HCT116 (cell line): Measurements from ENCODE around the gene CDK5RAP2. TPM values are rescaled to one million over a fixed set of nuclear protein-coding genes. Genes with fewer than 3 reads are reported as not detected.

Experiments used
- ATAC-seq: fragments of 200-7000 bp; cut with Tn5 transposase; 2 replicates; pipeline ENCODE4 v1.9.1; 2020; ENCODE audit warnings: mild to moderate bottlenecking, moderate library complexity
- BruUV-seq: library from RNA; stranded (reverse); fragments of 400-500 nt; replicated peaks from 2 replicates; lab custom pipeline; 2021; lab: Mats Ljungman, UMichigan
- CTCF ChIA-PET: fragments of 300-600 bp; sonication (Branson Sonifier 250); formaldehyde crosslinking; loops from one replicate; lab custom pipeline; 2021; ENCODE audit warnings: antibody characterized with exemption; lab: Charles Lee
- POLR2A ChIA-PET: fragments of 300-600, 350-600 bp; sonication (Branson Sonifier 250); formaldehyde crosslinking; loops from one replicate; lab custom pipeline; 2021; ENCODE audit warnings: antibody characterized with exemption; lab: Charles Lee
- RAD21 ChIA-PET, 2 experiments: fragments of 300-600 bp; sonication (Branson Sonifier 250); formaldehyde crosslinking; loops; one replicate each; lab custom pipeline; 2023; ENCODE audit warnings: low total read pairs in 2 of 2; ENCODE audit not compliant: uncharacterized antibody in 2 of 2, unreplicated experiment in 2 of 2, low non-redundant PET in 1 of 2; lab: Charles Lee
- DNase-seq: peaks from one replicate; pipeline ENCODE4 v3.0.0-alpha.2; 2010; ENCODE audit warnings: low read depth, low spot score
- H2AFZ ChIP-seq: fragments of 200-600 bp; shearing (Covaris generic), sonication (generic); 2 replicates; pipeline ENCODE4 v1.6.1; 2017; ENCODE audit warnings: low read depth, mixed run types, mixed read lengths, antibody characterized with exemption, low read length; ENCODE audit not compliant: poor library complexity, severe bottlenecking
- H3K27ac ChIP-seq: 2 replicates; pipeline ENCODE4 v1.5.1; 2012; ENCODE audit warnings: low read depth, low read length
- H3K27me3 ChIP-seq: fragments of 200-600 bp; sonication (generic); 2 replicates; pipeline ENCODE4 v1.6.1; 2016; ENCODE audit warnings: mixed run types, low read length, mixed read lengths; ENCODE audit not compliant: insufficient read depth
- H3K36me3 ChIP-seq, 2 experiments: fragments of 200-500 bp in 1 of 2; fragments of 200-600 bp in 1 of 2; sonication (Bioruptor generic) in 1 of 2; sonication (generic) in 1 of 2; 2 replicates each; pipeline versions ENCODE4 v1.5.1 to v1.6.1; 2014 to 2016; ENCODE audit warnings: low read length in 2 of 2, inconsistent platforms in 1 of 2, mixed read lengths in 1 of 2, mixed run types in 1 of 2; ENCODE audit not compliant: insufficient read depth in 2 of 2, control insufficient read depth in 1 of 2
- H3K4me1 ChIP-seq, 2 experiments: fragments of 200-600 bp in 1 of 2; sonication (generic) in 1 of 2; 2 replicates each; pipeline versions ENCODE4 v1.5.1 to v1.6.1; 2012 to 2017; ENCODE audit warnings: low read length in 2 of 2, inconsistent platforms in 1 of 2, mild to moderate bottlenecking in 1 of 2, mixed read lengths in 1 of 2, mixed run types in 1 of 2, moderate library complexity in 1 of 2; ENCODE audit not compliant: insufficient read depth in 2 of 2, control insufficient read depth in 1 of 2
- H3K4me2 ChIP-seq: fragments of 200-600 bp; sonication (generic); 2 replicates; pipeline ENCODE4 v1.6.1; 2017; ENCODE audit warnings: mixed run types, low read length, mixed read lengths
- H3K4me3 ChIP-seq, 2 experiments: fragments of 200-600 bp in 1 of 2; sonication (generic) in 1 of 2; replicated peaks in 1 of 2; 2 replicates each; pipeline ENCODE4 v1.5.1; 2011 to 2016; ENCODE audit warnings: low read length in 2 of 2, control low read depth in 1 of 2, low read depth in 1 of 2, mild to moderate bottlenecking in 1 of 2, mixed read lengths in 1 of 2, mixed run types in 1 of 2
- H3K79me2 ChIP-seq: fragments of 200-600 bp; sonication (generic); 2 replicates; pipeline ENCODE4 v1.6.1; 2017; ENCODE audit warnings: mild to moderate bottlenecking, mixed run types, low read length, moderate library complexity, mixed read lengths; ENCODE audit not compliant: insufficient read depth
- H3K9ac ChIP-seq: fragments of 200-600 bp; sonication (generic); 2 replicates; pipeline ENCODE4 v1.6.1; 2016; ENCODE audit warnings: low read length, mixed read lengths
- H3K9me2 ChIP-seq: fragments of 200-600 bp; sonication (generic), shearing (Covaris generic); 2 replicates; pipeline ENCODE4 v1.6.1; 2017; ENCODE audit warnings: mixed run types, mild to moderate bottlenecking, moderate library complexity; ENCODE audit not compliant: insufficient read depth
- H3K9me3 ChIP-seq, 2 experiments: fragments of 200-500 bp in 1 of 2; fragments of 200-600 bp in 1 of 2; sonication (Bioruptor generic) in 1 of 2; sonication (generic) in 1 of 2; 2 replicates each; pipeline ENCODE4 v1.6.1; 2014 to 2017; ENCODE audit warnings: low read length in 2 of 2, mixed read lengths in 2 of 2, inconsistent platforms in 1 of 2, low read depth in 1 of 2, mild to moderate bottlenecking in 1 of 2, mixed run types in 1 of 2, moderate library complexity in 1 of 2; ENCODE audit not compliant: control insufficient read depth in 1 of 2, insufficient read depth in 1 of 2
- H4K20me1 ChIP-seq: fragments of 200-600 bp; sonication (generic), shearing (Covaris generic); 2 replicates; pipeline ENCODE4 v1.6.1; 2017; ENCODE audit warnings: mixed run types, mild to moderate bottlenecking, moderate library complexity; ENCODE audit not compliant: insufficient read depth
- CEBPB ChIP-seq: IDR thresholded peaks from 2 replicates; pipeline ENCODE4 v1.6.1; 2012; ENCODE audit warnings: low read depth
- EGR1 ChIP-seq: IDR thresholded peaks from 2 replicates; pipeline ENCODE4 v1.6.1; 2012; ENCODE audit warnings: low read depth
- ELF1 ChIP-seq: IDR thresholded peaks from 2 replicates; pipeline ENCODE4 v1.6.1; 2012; ENCODE audit warnings: low read depth, borderline replicate concordance
- EZH2 ChIP-seq: fragments of 200-600 bp; sonication (generic); IDR thresholded peaks from 2 replicates; pipeline ENCODE4 v1.6.1; 2017; ENCODE audit warnings: antibody characterized with exemption, mixed run types
- EZH2phosphoT487 ChIP-seq: fragments of 200-600 bp; IDR thresholded peaks from 2 replicates; pipeline ENCODE4 v1.6.1; 2018; ENCODE audit warnings: antibody characterized with exemption, borderline replicate concordance
- POLR2A ChIP-seq: IDR thresholded peaks from 2 replicates; pipeline ENCODE4 v1.7.0; 2011; ENCODE audit warnings: borderline replicate concordance; ENCODE audit not compliant: insufficient read depth, insufficient read length; ENCODE audit errors: extremely low read depth
- POLR2AphosphoS5 ChIP-seq: IDR thresholded peaks from 2 replicates; pipeline ENCODE4 v1.6.1; 2011; ENCODE audit warnings: mild to moderate bottlenecking, low read depth, low read length, moderate library complexity
- RAD21 ChIP-seq: IDR thresholded peaks from 2 replicates; pipeline ENCODE4 v1.6.1; 2012; ENCODE audit warnings: low read depth, mild to moderate bottlenecking
- SIN3A ChIP-seq: IDR thresholded peaks from 2 replicates; pipeline ENCODE4 v1.6.1; 2012; ENCODE audit warnings: low read depth
- SRF ChIP-seq: IDR thresholded peaks from 2 replicates; pipeline ENCODE4 v1.6.1; 2012; ENCODE audit warnings: low read depth
- TCF7L2 ChIP-seq: IDR thresholded peaks from 2 replicates; pipeline ENCODE4 v1.7.0; 2011; ENCODE audit warnings: borderline replicate concordance, inconsistent platforms; ENCODE audit not compliant: insufficient read depth, insufficient read length; ENCODE audit errors: extremely low read depth
- YY1 ChIP-seq: IDR thresholded peaks from 2 replicates; pipeline ENCODE4 v1.6.1; 2011; ENCODE audit warnings: low read length, low read depth, moderate library complexity, mild to moderate bottlenecking; ENCODE audit not compliant: insufficient replicate concordance; ENCODE audit errors: extremely low read depth
- ZFX ChIP-seq: fragments of 450-650 bp; IDR thresholded peaks from 2 replicates; pipeline ENCODE4 v1.6.1; 2017
- ZNF274 ChIP-seq: fragments of 200-500 bp; sonication (Bioruptor generic); IDR thresholded peaks from 2 replicates; pipeline ENCODE4 v1.6.1; 2014; ENCODE audit warnings: mild to moderate bottlenecking, low read depth, low read length, inconsistent platforms
- intact Hi-C: fragments of 100-400 bp; cut with micrococcal nuclease; formaldehyde crosslinking; loops from 2 replicates; pipeline ENCODE4 v1.10.0; 2022
- total RNA-seq: library from RNA; stranded (reverse); gene quantifications from one replicate; pipeline ENCODE4 v1.2.1, GENCODE V29; 2021; ENCODE audit not compliant: unreplicated experiment
- TF ChIP-seq, protein P1 (sequence below), 3 experiments: fragments of 200-600 bp in 1 of 3; sonication (generic) in 1 of 3; IDR thresholded peaks in 2 of 3; conservative IDR thresholded peaks in 1 of 3; 2 replicates each; pipeline ENCODE4 v1.5.1; 2012 to 2017; ENCODE audit warnings: low read depth in 2 of 3, low read length in 2 of 3, antibody characterized with exemption in 1 of 3, borderline replicate concordance in 1 of 3, control low read depth in 1 of 3, mild to moderate bottlenecking in 1 of 3, mixed read lengths in 1 of 3, mixed run types in 1 of 3, moderate library complexity in 1 of 3; ENCODE audit not compliant: insufficient read depth in 1 of 3
- TF ChIP-seq, protein P2 (sequence below): IDR thresholded peaks from 2 replicates; pipeline ENCODE4 v1.6.1; 2011; ENCODE audit warnings: mild to moderate bottlenecking, low read length, moderate library complexity; ENCODE audit not compliant: insufficient replicate concordance; ENCODE audit errors: extremely low read depth
- TF ChIP-seq, protein P3 (sequence below): IDR thresholded peaks from 2 replicates; pipeline ENCODE4 v1.6.1; 2012
- TF ChIP-seq, protein P4 (sequence below): IDR thresholded peaks from 2 replicates; pipeline ENCODE4 v1.6.1; 2012; ENCODE audit warnings: low read depth

Gene CDK5RAP2
- total RNA-seq, 1 experiment from 2014 or later: 56.2 TPM

DNA sequence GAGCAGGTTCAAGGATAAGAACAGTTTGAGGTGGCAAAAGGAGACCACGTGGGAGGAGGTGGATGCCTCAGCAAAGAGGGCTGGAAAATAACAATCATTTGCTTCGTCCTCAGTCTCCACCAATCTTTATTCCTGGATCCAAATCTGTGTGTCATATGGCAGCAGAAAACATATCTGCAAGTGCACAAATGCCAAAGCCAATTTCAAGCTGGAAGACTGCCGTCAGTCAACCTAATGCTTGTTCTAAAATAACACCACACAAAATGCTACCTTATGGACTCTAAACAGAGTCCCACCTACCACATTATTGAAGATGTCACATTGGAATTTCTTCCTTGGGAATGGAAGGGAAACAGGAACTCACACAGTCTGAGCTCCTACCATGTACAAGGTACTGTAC lies 129.1 kb downstream of the CDK5RAP2 start:
- CTCF ChIA-PET: no interaction called here
- no peaks in the 10 kb centered on the region for H4K20me1 ChIP-seq
- ATAC-seq: no peak
- no peaks in the 10 kb centered on the region for H3K9me2 ChIP-seq
- H2AFZ ChIP-seq: no peak overlapping the region
- no peaks in the 10 kb centered on the region for H3K27me3 ChIP-seq
- H3K4me2 ChIP-seq: no peak overlapping the region
- peaks cover 5 to 8% of the 10 kb centered on the region in 2 experiments; a peak in 1 of 4 replicates for H3K36me3 ChIP-seq
- POLR2A ChIA-PET: no interaction called here
- intact Hi-C loops: no loop called here
- H3K9ac ChIP-seq: no peak overlapping the region
- no peaks in the 10 kb centered on the region for H3K79me2 ChIP-seq
- DNase-seq: no peak
- H3K4me3 ChIP-seq: no peak overlapping the region
- RAD21 ChIA-PET: no interaction called here
- no peak overlapping the region for H3K27ac ChIP-seq
- no peaks in the 10 kb centered on the region for H3K9me3 ChIP-seq
- no peaks in the 10 kb centered on the region for H3K4me1 ChIP-seq
- no TSS peak for BruUV-seq
- TF ChIP-seq SRF: no peak
- no peak for TF ChIP-seq EZH2
- TF ChIP-seq, protein P1, sequence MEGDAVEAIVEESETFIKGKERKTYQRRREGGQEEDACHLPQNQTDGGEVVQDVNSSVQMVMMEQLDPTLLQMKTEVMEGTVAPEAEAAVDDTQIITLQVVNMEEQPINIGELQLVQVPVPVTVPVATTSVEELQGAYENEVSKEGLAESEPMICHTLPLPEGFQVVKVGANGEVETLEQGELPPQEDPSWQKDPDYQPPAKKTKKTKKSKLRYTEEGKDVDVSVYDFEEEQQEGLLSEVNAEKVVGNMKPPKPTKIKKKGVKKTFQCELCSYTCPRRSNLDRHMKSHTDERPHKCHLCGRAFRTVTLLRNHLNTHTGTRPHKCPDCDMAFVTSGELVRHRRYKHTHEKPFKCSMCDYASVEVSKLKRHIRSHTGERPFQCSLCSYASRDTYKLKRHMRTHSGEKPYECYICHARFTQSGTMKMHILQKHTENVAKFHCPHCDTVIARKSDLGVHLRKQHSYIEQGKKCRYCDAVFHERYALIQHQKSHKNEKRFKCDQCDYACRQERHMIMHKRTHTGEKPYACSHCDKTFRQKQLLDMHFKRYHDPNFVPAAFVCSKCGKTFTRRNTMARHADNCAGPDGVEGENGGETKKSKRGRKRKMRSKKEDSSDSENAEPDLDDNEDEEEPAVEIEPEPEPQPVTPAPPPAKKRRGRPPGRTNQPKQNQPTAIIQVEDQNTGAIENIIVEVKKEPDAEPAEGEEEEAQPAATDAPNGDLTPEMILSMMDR (IDR thresholded peaks at IDR 0.05 in 2 of 3, conservative IDR thresholded peaks at IDR 0.05 in 1 of 3; ENCODE audit: borderline replicate concordance in 1 of 3, insufficient read depth in 1 of 3, low read depth in 2 of 3, low read length in 2 of 3): no peak
- TF ChIP-seq, protein P2, sequence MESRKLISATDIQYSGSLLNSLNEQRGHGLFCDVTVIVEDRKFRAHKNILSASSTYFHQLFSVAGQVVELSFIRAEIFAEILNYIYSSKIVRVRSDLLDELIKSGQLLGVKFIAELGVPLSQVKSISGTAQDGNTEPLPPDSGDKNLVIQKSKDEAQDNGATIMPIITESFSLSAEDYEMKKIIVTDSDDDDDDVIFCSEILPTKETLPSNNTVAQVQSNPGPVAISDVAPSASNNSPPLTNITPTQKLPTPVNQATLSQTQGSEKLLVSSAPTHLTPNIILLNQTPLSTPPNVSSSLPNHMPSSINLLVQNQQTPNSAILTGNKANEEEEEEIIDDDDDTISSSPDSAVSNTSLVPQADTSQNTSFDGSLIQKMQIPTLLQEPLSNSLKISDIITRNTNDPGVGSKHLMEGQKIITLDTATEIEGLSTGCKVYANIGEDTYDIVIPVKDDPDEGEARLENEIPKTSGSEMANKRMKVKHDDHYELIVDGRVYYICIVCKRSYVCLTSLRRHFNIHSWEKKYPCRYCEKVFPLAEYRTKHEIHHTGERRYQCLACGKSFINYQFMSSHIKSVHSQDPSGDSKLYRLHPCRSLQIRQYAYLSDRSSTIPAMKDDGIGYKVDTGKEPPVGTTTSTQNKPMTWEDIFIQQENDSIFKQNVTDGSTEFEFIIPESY: no peak
- TF ChIP-seq ZNF274: no peak
- no peak for TF ChIP-seq YY1
- TF ChIP-seq, protein P3, sequence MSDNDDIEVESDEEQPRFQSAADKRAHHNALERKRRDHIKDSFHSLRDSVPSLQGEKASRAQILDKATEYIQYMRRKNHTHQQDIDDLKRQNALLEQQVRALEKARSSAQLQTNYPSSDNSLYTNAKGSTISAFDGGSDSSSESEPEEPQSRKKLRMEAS: no peak
- no peak for TF ChIP-seq POLR2AphosphoS5
- no peak for TF ChIP-seq ZFX
- TF ChIP-seq, protein P4, sequence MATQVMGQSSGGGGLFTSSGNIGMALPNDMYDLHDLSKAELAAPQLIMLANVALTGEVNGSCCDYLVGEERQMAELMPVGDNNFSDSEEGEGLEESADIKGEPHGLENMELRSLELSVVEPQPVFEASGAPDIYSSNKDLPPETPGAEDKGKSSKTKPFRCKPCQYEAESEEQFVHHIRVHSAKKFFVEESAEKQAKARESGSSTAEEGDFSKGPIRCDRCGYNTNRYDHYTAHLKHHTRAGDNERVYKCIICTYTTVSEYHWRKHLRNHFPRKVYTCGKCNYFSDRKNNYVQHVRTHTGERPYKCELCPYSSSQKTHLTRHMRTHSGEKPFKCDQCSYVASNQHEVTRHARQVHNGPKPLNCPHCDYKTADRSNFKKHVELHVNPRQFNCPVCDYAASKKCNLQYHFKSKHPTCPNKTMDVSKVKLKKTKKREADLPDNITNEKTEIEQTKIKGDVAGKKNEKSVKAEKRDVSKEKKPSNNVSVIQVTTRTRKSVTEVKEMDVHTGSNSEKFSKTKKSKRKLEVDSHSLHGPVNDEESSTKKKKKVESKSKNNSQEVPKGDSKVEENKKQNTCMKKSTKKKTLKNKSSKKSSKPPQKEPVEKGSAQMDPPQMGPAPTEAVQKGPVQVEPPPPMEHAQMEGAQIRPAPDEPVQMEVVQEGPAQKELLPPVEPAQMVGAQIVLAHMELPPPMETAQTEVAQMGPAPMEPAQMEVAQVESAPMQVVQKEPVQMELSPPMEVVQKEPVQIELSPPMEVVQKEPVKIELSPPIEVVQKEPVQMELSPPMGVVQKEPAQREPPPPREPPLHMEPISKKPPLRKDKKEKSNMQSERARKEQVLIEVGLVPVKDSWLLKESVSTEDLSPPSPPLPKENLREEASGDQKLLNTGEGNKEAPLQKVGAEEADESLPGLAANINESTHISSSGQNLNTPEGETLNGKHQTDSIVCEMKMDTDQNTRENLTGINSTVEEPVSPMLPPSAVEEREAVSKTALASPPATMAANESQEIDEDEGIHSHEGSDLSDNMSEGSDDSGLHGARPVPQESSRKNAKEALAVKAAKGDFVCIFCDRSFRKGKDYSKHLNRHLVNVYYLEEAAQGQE: no peak
- no peak for TF ChIP-seq CEBPB
- no peak for TF ChIP-seq EZH2phosphoT487
- no peak for TF ChIP-seq POLR2A
- TF ChIP-seq RAD21: no peak
- no peak for TF ChIP-seq EGR1
- no peak for TF ChIP-seq ELF1
- TF ChIP-seq TCF7L2: no peak
- TF ChIP-seq SIN3A: no peak
- TF ChIP-seq, all 23 proteins: peak for 0
